ENCODE data around the gene CLCN6.

The CLCN6 gene

DNA sequence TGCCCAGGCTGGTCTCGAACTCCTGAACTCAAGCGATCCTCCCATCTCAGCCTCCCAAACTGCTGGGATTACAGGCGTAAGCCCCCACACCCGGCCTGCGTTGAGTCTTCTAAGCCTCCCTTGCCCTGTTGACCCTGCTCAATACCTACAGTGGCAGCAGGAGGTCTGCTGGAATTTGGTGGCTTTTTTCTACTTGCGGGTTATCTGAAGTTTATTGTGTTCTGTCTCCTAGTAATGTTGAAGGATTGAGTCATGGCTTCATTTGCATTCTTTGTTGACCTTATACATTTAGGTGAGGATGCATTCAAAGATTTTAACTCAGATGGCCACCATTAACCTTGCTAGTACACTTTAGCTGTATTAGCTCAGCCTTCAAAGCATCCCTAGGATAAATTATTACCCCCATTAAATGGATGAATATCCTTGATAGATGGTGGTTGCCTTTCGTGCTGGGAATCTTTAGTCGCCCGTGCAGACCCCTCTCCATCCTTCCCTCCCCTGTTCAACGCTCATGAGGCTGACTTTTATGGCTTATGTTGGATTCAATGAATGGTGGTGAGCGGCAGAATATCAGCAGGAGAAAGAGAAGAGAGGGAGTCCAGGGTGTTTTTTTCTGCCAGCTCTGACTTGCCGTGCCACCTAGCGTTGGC is 62.5 kb downstream of the CLCN6 start:
- H4K20me1 ChIP-seq (ENCODE audit: insufficient read depth, low read length): no peaks in the 10 kb centered on the region

GRCh38 chr1:11869104-11869503 is 63.1 kb downstream of the CLCN6 start:
- Histone ChIP-seq H3K27ac (ENCODE audit: low read length) (no peak overlapping the region), H4K20me1 (ENCODE audit: insufficient read depth, low read length) (no peaks in the 10 kb centered on the region), H3K4me3 (ENCODE audit: low read length) (no peak overlapping the region), H3K9ac (ENCODE audit: low read length) (no peak overlapping the region), H3K4me1 (ENCODE audit: low read length) (no peaks in the 10 kb centered on the region), H3K36me3 (replicated peaks; ENCODE audit: low read depth, low read length) (no peaks in the 10 kb centered on the region), H3K4me2 (ENCODE audit: low read length) (no peak overlapping the region), H3K27me3 (ENCODE audit: low read depth, low read length) (0 out of 2 replicates have a peak, but pooled peaks cover 6% of the 10 kb centered on the region), H3K79me2 (ENCODE audit: low read length) (no peaks in the 10 kb centered on the region), H2AFZ (ENCODE audit: low read depth, low read length) (no peak overlapping the region), H3K9me3 (ENCODE audit: insufficient read depth, low read length) (no peaks in the 10 kb centered on the region)
- TF ChIP-seq CTCF (IDR thresholded peaks at IDR 0.05; ENCODE audit: low read depth, low read length): no peak

More for the DNA sequence above, 62.5 kb downstream of the CLCN6 start:
- Histone ChIP-seq H3K4me1 (ENCODE audit: low read length) (no peaks in the 10 kb centered on the region), H2AFZ (ENCODE audit: low read depth, low read length) (no peak overlapping the region), H3K4me3 (ENCODE audit: low read length) (no peak overlapping the region), H3K36me3 (replicated peaks; ENCODE audit: low read depth, low read length) (no peaks in the 10 kb centered on the region), H3K27me3 (ENCODE audit: low read depth, low read length) (0 out of 2 replicates have a peak, but pooled peaks cover 6% of the 10 kb centered on the region), H3K27ac (ENCODE audit: low read length) (no peak overlapping the region), H3K79me2 (ENCODE audit: low read length) (no peaks in the 10 kb centered on the region), H3K9ac (ENCODE audit: low read length) (no peak overlapping the region), H3K9me3 (ENCODE audit: insufficient read depth, low read length) (no peaks in the 10 kb centered on the region), H3K4me2 (ENCODE audit: low read length) (no peak overlapping the region)
- TF ChIP-seq CTCF (IDR thresholded peaks at IDR 0.05; ENCODE audit: low read depth, low read length): no peak
- no peak for TF ChIP-seq EZH2phosphoT487 (IDR thresholded peaks at IDR 0.05; ENCODE audit: low read depth)

DNA sequence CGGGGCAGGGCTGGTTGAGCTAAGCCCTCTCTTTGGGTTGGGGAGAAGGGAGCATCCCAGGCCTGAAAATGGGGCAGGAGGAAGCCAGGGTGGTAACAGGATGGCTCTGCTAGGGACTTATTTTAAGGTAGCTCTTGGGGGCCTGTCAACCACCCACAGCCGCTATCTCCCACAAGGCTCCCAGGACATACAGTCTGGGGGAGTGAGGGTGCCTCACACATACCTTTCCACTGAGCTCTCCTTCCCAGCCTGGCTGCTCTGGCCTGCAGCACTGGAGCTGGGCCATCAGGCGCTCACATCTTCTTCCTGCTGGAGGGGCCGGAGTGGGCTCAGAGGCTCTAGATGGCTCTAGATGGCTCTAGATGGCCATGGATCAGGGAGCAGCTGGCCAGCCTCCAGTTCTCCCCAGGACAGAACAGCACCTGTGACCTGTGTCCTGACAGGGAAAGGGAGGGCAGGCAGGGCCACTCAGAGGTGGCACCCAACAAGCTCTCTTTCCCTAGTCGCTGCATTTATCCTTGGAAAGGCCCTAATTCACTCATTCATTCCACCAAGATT is 63.7 kb downstream of the CLCN6 start:
- Histone ChIP-seq H3K79me2 (ENCODE audit: low read length) (no peaks in the 10 kb centered on the region), H3K27me3 (ENCODE audit: low read depth, low read length) (0 out of 2 replicates have a peak, but pooled peaks cover 6% of the 10 kb centered on the region), H3K36me3 (replicated peaks; ENCODE audit: low read depth, low read length) (no peaks in the 10 kb centered on the region), H3K4me1 (ENCODE audit: low read length) (no peaks in the 10 kb centered on the region), H4K20me1 (ENCODE audit: insufficient read depth, low read length) (no peaks in the 10 kb centered on the region), H3K4me3 (ENCODE audit: low read length) (no peak overlapping the region), H3K4me2 (ENCODE audit: low read length) (no peak overlapping the region), H3K27ac (ENCODE audit: low read length) (no peak overlapping the region), H3K9ac (ENCODE audit: low read length) (no peak overlapping the region), H2AFZ (ENCODE audit: low read depth, low read length) (no peak overlapping the region), H3K9me3 (ENCODE audit: insufficient read depth, low read length) (no peaks in the 10 kb centered on the region)
- TF ChIP-seq EZH2phosphoT487 (IDR thresholded peaks at IDR 0.05; ENCODE audit: low read depth) (no peak), CTCF (IDR thresholded peaks at IDR 0.05; ENCODE audit: low read depth, low read length) (no peak)

GRCh38 chr1:11872545-11872944 is 66.6 kb downstream of the CLCN6 start:
- no peak overlapping the region for H3K4me3 ChIP-seq (ENCODE audit: low read length)
- no peaks in the 10 kb centered on the region for H4K20me1 ChIP-seq (ENCODE audit: insufficient read depth, low read length)
- 0 out of 2 replicates have a peak, but pooled peaks cover 6% of the 10 kb centered on the region for H3K27me3 ChIP-seq (ENCODE audit: low read depth, low read length)
- no peaks in the 10 kb centered on the region for H3K79me2 ChIP-seq (ENCODE audit: low read length)
- no peak overlapping the region for H3K4me2 ChIP-seq (ENCODE audit: low read length)
- H3K4me1 ChIP-seq (ENCODE audit: low read length): no peaks in the 10 kb centered on the region
- no peak for TF ChIP-seq EZH2phosphoT487 (IDR thresholded peaks at IDR 0.05; ENCODE audit: low read depth)
- no peaks in the 10 kb centered on the region for H3K36me3 ChIP-seq (replicated peaks; ENCODE audit: low read depth, low read length)
- H3K27ac ChIP-seq (ENCODE audit: low read length): no peak overlapping the region
- no peak overlapping the region for H2AFZ ChIP-seq (ENCODE audit: low read depth, low read length)
- no peaks in the 10 kb centered on the region for H3K9me3 ChIP-seq (ENCODE audit: insufficient read depth, low read length)
- no peak overlapping the region for H3K9ac ChIP-seq (ENCODE audit: low read length)
